HG02763 (cell line): ENCODE measurements around the gene ILF2.
"Not testable (repeated sequence)": the region's sequence is repeated elsewhere in the genome, so short reads cannot be mapped to it uniquely, and the experiment has no call there.

Experiments used
- ATAC-seq: cut with Tn5 transposase; IDR thresholded peaks from one replicate; pipeline ENCODE4 v1.9.1; 2021; ENCODE audit warnings: mild to moderate bottlenecking, moderate library complexity; ENCODE audit not compliant: unreplicated experiment

The ILF2 gene

GRCh38 chr1:153679337-153680119 lies 8.7 kb upstream of the ILF2 start:
- ATAC-seq, result no peak

GRCh38 chr1:153678519-153679336 lies 7.9 kb upstream of the ILF2 start, which contains the start of gene NPR1:
Gene NPR1, plus strand, starts transcription at chr1:153678688. Its CDS starts 421 bp downstream, at chr1:153679109.
- no peak for ATAC-seq

- no peak for ATAC-seq
Measured at GRCh38 chr1:153677718-153678518, 7.1 kb upstream of the ILF2 start.

- no peak for ATAC-seq
Measured at GRCh38 chr1:153673511-153673910, 2.7 kb upstream of the ILF2 start.

GRCh38 chr1:153671628-153672353 lies 998 bp upstream of the ILF2 start:
- peak; percentile 12 for ATAC-seq

GRCh38 chr1:153670257-153670858 lies 435 bp downstream of the ILF2 start:
- ATAC-seq, result no peak

- no peak for ATAC-seq
Measured at GRCh38 chr1:153669606-153670005, 1.2 kb downstream of the ILF2 start.

- ATAC-seq, result not testable (repeated sequence)
Measured at GRCh38 chr1:153668672-153669071, 2.1 kb downstream of the ILF2 start.

GRCh38 chr1:153667439-153667838 lies 3.4 kb downstream of the ILF2 start:
- no peak for ATAC-seq

GRCh38 chr1:153663211-153663610 lies 7.6 kb downstream of the ILF2 start:
- no peak for ATAC-seq

- ATAC-seq, result no peak
Measured at GRCh38 chr1:153662269-153662668, 8.5 kb downstream of the ILF2 start.

- ATAC-seq, result no peak
Measured at GRCh38 chr1:153661111-153661708, 9.6 kb downstream of the ILF2 start.

- no peak for ATAC-seq
Measured at GRCh38 chr1:153659656-153660055, 11.1 kb downstream of the ILF2 start.

- ATAC-seq, result no peak
Measured at GRCh38 chr1:153659175-153659534, 11.6 kb downstream of the ILF2 start.

- ATAC-seq, result peak; percentile 90
Measured at GRCh38 chr1:153658400-153659174, 12.2 kb downstream of the ILF2 start, which contains the start of gene SNAPIN. Gene SNAPIN, plus strand, starts transcription at chr1:153658703. Its CDS starts 41 bp downstream, at chr1:153658744.

- ATAC-seq, result no peak
Measured at GRCh38 chr1:153655333-153655732, 15.5 kb downstream of the ILF2 start.

- no peak for ATAC-seq
Measured at GRCh38 chr1:153652805-153653500, 17.8 kb downstream of the ILF2 start.

- no peak for ATAC-seq
Measured at GRCh38 chr1:153651771-153652170, 19.0 kb downstream of the ILF2 start.
